ENCODE measurements around the gene CDK1. TPM values are rescaled to one million over a fixed set of nuclear protein-coding genes. Genes with fewer than 3 reads are reported as not detected.
"Not testable (repeated sequence)": the region's sequence is repeated elsewhere in the genome, so short reads cannot be mapped to it uniquely, and the experiment has no call there.

The CDK1 gene
- total RNA-seq, 3 donors from 2014 or later = 2.7 to 21.2 (median 6.6) TPM

DNA sequence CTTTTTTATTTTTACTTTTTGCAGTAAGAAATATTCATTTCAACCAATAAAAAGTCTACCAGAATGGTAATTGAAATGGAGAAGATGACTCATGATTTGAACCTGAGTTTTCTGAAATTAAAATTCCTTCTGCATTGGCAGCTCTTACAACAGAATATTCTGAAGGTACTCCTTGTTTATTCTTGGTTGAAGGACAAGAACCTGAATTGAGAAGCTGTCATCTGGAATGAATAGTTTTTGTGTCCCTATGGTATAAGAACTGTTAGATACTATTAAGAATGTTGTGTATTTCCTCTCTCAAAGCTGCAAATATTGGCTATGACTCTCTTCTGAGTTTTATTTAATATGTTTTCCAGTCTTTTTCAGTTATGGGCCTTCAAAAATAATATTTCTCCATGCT lies 56.1 kb downstream of the CDK1 start:
- ATAC-seq = no peak
- Histone ChIP-seq H3K4me1 (ENCODE audit: low read depth) (no peaks in the 10 kb centered on the region), H3K4me3 (no peak overlapping the region), H3K9me3 (no peaks in the 10 kb centered on the region), H3K36me3 (ENCODE audit: low read depth) (no peaks in the 10 kb centered on the region)
- TF ChIP-seq, protein P1, sequence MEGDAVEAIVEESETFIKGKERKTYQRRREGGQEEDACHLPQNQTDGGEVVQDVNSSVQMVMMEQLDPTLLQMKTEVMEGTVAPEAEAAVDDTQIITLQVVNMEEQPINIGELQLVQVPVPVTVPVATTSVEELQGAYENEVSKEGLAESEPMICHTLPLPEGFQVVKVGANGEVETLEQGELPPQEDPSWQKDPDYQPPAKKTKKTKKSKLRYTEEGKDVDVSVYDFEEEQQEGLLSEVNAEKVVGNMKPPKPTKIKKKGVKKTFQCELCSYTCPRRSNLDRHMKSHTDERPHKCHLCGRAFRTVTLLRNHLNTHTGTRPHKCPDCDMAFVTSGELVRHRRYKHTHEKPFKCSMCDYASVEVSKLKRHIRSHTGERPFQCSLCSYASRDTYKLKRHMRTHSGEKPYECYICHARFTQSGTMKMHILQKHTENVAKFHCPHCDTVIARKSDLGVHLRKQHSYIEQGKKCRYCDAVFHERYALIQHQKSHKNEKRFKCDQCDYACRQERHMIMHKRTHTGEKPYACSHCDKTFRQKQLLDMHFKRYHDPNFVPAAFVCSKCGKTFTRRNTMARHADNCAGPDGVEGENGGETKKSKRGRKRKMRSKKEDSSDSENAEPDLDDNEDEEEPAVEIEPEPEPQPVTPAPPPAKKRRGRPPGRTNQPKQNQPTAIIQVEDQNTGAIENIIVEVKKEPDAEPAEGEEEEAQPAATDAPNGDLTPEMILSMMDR (IDR thresholded peaks at IDR 0.05) = no peak
- no peak for DNase-seq
- intact Hi-C loops (cut with DNase I, micrococcal nuclease) = no loop called here

DNA sequence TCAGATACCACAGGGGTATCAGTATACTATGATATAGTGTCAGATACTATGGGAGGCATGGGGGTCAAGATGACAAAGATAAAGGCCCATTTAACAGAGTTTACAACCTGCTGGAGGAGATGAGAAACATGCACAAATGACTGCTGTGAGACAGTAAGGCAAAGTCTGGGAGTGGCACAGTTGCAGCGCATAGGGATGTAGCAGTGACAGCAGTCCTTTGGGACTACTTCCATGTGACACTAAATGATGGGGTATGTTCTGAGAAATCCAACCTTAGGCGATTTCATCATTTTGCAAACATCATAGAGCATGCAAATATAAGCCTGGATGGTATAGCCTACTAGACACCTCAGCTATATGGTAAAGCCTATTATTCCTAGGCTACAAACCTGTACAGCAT lies 56.8 kb downstream of the CDK1 start:
- TF ChIP-seq, protein P1 (IDR thresholded peaks at IDR 0.05) = no peak
- no peak for ATAC-seq
- no peaks in the 10 kb centered on the region for H3K4me1 ChIP-seq (ENCODE audit: low read depth)
- DNase-seq = no peak
- no peak overlapping the region for H3K4me3 ChIP-seq
- H3K9me3 ChIP-seq = no peaks in the 10 kb centered on the region
- intact Hi-C loops (cut with DNase I, micrococcal nuclease) = no loop called here
- no peaks in the 10 kb centered on the region for H3K36me3 ChIP-seq (ENCODE audit: low read depth)

DNA sequence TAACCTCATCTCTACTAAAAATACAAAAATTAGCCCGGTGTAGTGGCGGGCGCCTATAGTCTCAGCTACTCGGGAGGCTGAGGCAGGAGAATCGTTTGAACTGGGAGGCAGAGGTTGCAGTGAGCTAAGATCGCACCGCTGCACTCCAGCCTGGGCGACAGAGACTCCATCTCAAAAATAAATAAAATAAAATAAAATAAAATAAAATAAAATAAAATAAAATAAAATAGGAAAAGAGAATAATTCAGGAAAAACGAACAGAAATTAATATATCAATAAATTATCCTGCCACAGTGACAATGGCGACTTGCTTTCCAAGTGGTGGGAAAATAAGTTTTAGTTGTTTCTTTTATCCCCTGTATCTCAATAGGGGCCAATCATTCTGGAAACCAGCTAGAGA lies 62.9 kb downstream of the CDK1 start:
- not testable (repeated sequence) for H3K4me3 ChIP-seq, H3K9me3 ChIP-seq

DNA sequence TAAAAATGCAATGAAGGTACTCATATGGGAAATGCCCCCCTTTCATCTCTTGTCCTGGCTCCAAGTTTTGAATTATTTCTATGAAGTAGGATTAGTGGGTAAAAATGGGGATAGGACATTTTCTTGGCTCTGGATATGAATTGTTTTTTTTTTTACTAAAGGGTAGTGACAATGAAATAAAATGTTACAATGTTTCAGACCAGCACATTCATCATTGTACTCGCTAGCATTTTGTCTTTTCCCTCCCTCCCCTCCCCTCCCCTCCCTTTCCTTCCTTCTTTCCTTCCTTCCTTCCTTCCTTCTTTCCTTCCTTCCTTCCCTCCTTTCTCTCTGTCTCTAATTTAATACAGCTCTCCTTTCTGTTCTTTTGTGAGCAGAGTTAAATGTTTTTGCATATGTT lies 64.4 kb downstream of the CDK1 start:
- Histone ChIP-seq H3K4me3 (no peak overlapping the region), H3K9me3 (no peaks in the 10 kb centered on the region), H3K36me3 (ENCODE audit: low read depth) (no peaks in the 10 kb centered on the region), H3K4me1 (ENCODE audit: low read depth) (no peaks in the 10 kb centered on the region)
- ATAC-seq (no peak), DNase-seq (no peak)
- intact Hi-C loops (cut with DNase I, micrococcal nuclease) = no loop called here
- TF ChIP-seq, protein P1 (IDR thresholded peaks at IDR 0.05) = no peak

More for the DNA sequence above, 62.9 kb downstream of the CDK1 start:
- intact Hi-C loops (cut with DNase I, micrococcal nuclease); H3K36me3 ChIP-seq (ENCODE audit: low read depth); ATAC-seq; DNase-seq; H3K4me1 ChIP-seq (ENCODE audit: low read depth): not testable (repeated sequence)

Other genes starting within 250 kb of the CDK1 start
- 1 to 10 TPM; 5.8 to 8.0 (median 6.9) TPM for gene RHOBTB1, start 165.7 kb downstream of the CDK1 start, total RNA-seq

Measured in mucosa of descending colon (tissue), 3 donors.